GM23338 (cell line): ENCODE data around the gene CPLANE2. TPM values are rescaled to one million over a fixed set of nuclear protein-coding genes. Genes with fewer than 3 reads are reported as not detected.

Experiments used
- ATAC-seq: fragments of 200-7000 bp; cut with Tn5 transposase; 3 replicates; pipeline ENCODE4 v1.9.1; 2020
- DNase-seq: peaks from one replicate; pipeline ENCODE4 v3.0.0-alpha.2; 2015; ENCODE audit warnings: low spot score
- H2AFZ ChIP-seq: fragments of 200-600 bp; sonication (generic); 2 replicates; pipeline ENCODE4 v1.8.0; 2016; ENCODE audit warnings: antibody characterized with exemption, mild to moderate bottlenecking, moderate library complexity
- H3F3A ChIP-seq: fragments of 200-600 bp; sonication (generic); replicated peaks from 2 replicates; pipeline ENCODE4 v1.8.0; 2017; ENCODE audit warnings: antibody characterized with exemption, mixed run types, low read depth
- H3K27ac ChIP-seq: fragments of 200-600 bp; sonication (generic); 2 replicates; pipeline ENCODE4 v1.6.1; 2016; ENCODE audit warnings: low read depth
- H3K27me3 ChIP-seq: fragments of 200-600 bp; sonication (generic); 2 replicates; pipeline ENCODE4 v1.8.0; 2016; ENCODE audit warnings: mild to moderate bottlenecking, mixed run types, moderate library complexity; ENCODE audit not compliant: insufficient read depth
- H3K36me3 ChIP-seq: fragments of 200-600 bp; sonication (generic); 2 replicates; pipeline ENCODE4 v1.8.0; 2016; ENCODE audit warnings: mild to moderate bottlenecking; ENCODE audit not compliant: insufficient read depth
- H3K4me1 ChIP-seq: fragments of 200-600 bp; sonication (generic); 2 replicates; pipeline ENCODE4 v1.8.0; 2016; ENCODE audit warnings: mild to moderate bottlenecking, moderate library complexity; ENCODE audit not compliant: insufficient read depth
- H3K4me2 ChIP-seq: fragments of 200-600 bp; sonication (generic); 2 replicates; pipeline ENCODE4 v1.7.1; 2017; ENCODE audit warnings: mixed run types
- H3K4me3 ChIP-seq: fragments of 200-600 bp; sonication (generic); 2 replicates; pipeline ENCODE4 v1.6.1; 2016; ENCODE audit warnings: mixed run types
- H3K79me2 ChIP-seq: fragments of 200-600 bp; sonication (generic); replicated peaks from 2 replicates; pipeline ENCODE4 v1.8.0; 2017; ENCODE audit warnings: mild to moderate bottlenecking; ENCODE audit not compliant: insufficient read depth
- H3K9me2 ChIP-seq: fragments of 200-600 bp; sonication (generic); 2 replicates; pipeline ENCODE4 v1.8.0; 2017; ENCODE audit not compliant: insufficient read depth
- H4K20me1 ChIP-seq: fragments of 200-600 bp; sonication (generic); replicated peaks from 2 replicates; pipeline ENCODE4 v1.8.0; 2017; ENCODE audit warnings: mild to moderate bottlenecking; ENCODE audit not compliant: insufficient read depth
- H3K27ac Mint-ChIP-seq: 2 replicates; pipeline ENCODE4 v1.8.0; 2020; ENCODE audit warnings: inconsistent platforms, mild to moderate bottlenecking, moderate library complexity, mixed read lengths
- H3K27me3 Mint-ChIP-seq: 3 replicates; pipeline ENCODE4 v1.8.0; 2022; ENCODE audit warnings: low read depth, mild to moderate bottlenecking, moderate library complexity, mixed read lengths, inconsistent platforms; ENCODE audit not compliant: insufficient read depth, poor library complexity
- H3K36me3 Mint-ChIP-seq: 3 replicates; pipeline ENCODE4 v1.8.0; 2021; ENCODE audit warnings: low read depth, mild to moderate bottlenecking, inconsistent platforms, moderate library complexity, mixed read lengths
- H3K4me1 Mint-ChIP-seq: 3 replicates; pipeline ENCODE4 v1.8.0; 2020; ENCODE audit warnings: mild to moderate bottlenecking, inconsistent platforms, mixed read lengths
- H3K4me3 Mint-ChIP-seq: 3 replicates; pipeline ENCODE4 v1.8.0; 2021; ENCODE audit warnings: moderate library complexity, mild to moderate bottlenecking, inconsistent platforms, mixed read lengths
- H3K9me3 Mint-ChIP-seq: 3 replicates; pipeline ENCODE4 v1.8.0; 2020; ENCODE audit warnings: moderate library complexity, mild to moderate bottlenecking, inconsistent platforms, mixed read lengths
- CTCF ChIP-seq, 2 experiments: fragments of 200-600 bp in 1 of 2; sonication (generic) in 1 of 2; conservative IDR thresholded peaks; 2 replicates each; pipeline versions ENCODE4 v1.5.1 to v1.6.1; 2016 to 2017; ENCODE audit warnings: antibody characterized with exemption in 2 of 2, low read depth in 2 of 2, mild to moderate bottlenecking in 2 of 2, moderate library complexity in 1 of 2
- JUNB ChIP-seq: IDR thresholded peaks from one replicate; pipeline ENCODE4 v1.6.1; 2016; ENCODE audit warnings: antibody characterized with exemption; ENCODE audit not compliant: unreplicated experiment
- NANOG ChIP-seq: IDR thresholded peaks from 2 replicates; pipeline ENCODE4 v1.6.1; 2016; ENCODE audit warnings: antibody characterized with exemption, borderline replicate concordance
- STAT1 ChIP-seq: IDR thresholded peaks from one replicate; pipeline ENCODE4 v1.6.1; 2016; ENCODE audit warnings: antibody characterized with exemption; ENCODE audit not compliant: unreplicated experiment
- ZNF331 ChIP-seq: fragments of 250-450 bp; sonication (Bioruptor Pico); IDR thresholded peaks from 2 replicates; pipeline ENCODE4 v1.5.0; 2020; ENCODE audit warnings: low read depth, mild to moderate bottlenecking, moderate library complexity
- ZNF462 ChIP-seq: fragments of 250-450 bp; sonication (Bioruptor Pico); IDR thresholded peaks from 2 replicates; pipeline ENCODE4 v1.5.0; 2020; ENCODE audit warnings: mild to moderate bottlenecking, moderate library complexity
- polyA plus RNA-seq: library from polyadenylated mRNA; unstranded; fragments of >200 nt; fragmentation: Nextera tagmentation; extraction: Ambion mirVana; gene quantifications from 2 replicates; pipeline ENCODE4 v1.2.1, GENCODE V29; 2016
- total RNA-seq: library from RNA; depleted of rRNA; stranded (reverse); fragments of >200 nt; shearing (Covaris generic); gene quantifications from 2 replicates; pipeline ENCODE4 v1.2.3, GENCODE V29; 2014
- TF ChIP-seq, protein P1 (sequence below): IDR thresholded peaks from 2 replicates; pipeline ENCODE4 v1.6.1; 2016; ENCODE audit warnings: antibody characterized with exemption
- TF ChIP-seq, protein P2 (sequence below): IDR thresholded peaks from one replicate; pipeline ENCODE4 v1.6.1; 2018; ENCODE audit warnings: antibody characterized with exemption; ENCODE audit not compliant: unreplicated experiment

The CPLANE2 gene
- total and polyA plus RNA-seq, 2 experiments from 2014 or later, result 0.44 to 1.8 TPM

GRCh38 chr1:16211824-16212223 lies 25.2 kb downstream of the CPLANE2 start:
- Mint-ChIP-seq H3K27ac (peak overlapping the region; percentile 40), H3K36me3 (peaks cover 3% of the 10 kb centered on the region; the same call in 1 of the 3 replicates), H3K4me3 (peak overlapping the region; percentile 81), H3K9me3 (no peaks in the 10 kb centered on the region), H3K4me1 (peaks cover 52% of the 10 kb centered on the region), H3K27me3 (peaks cover 21% of the 10 kb centered on the region)
- H4K20me1 ChIP-seq, result no peaks in the 10 kb centered on the region; the same call in 1 of the 2 replicates
- H2AFZ ChIP-seq, result no peak overlapping the region
- peak overlapping the region; percentile 70 for H3K4me3 ChIP-seq
- DNase-seq (no peak), ATAC-seq (no peak)
- H3K4me1 ChIP-seq, result peaks cover 53% of the 10 kb centered on the region
- no peaks in the 10 kb centered on the region for H3K36me3 ChIP-seq
- H3F3A ChIP-seq, result peaks cover 11% of the 10 kb centered on the region; the same call in 1 of the 2 replicates
- peak overlapping the region; percentile 94 for H3K4me2 ChIP-seq
- peaks cover 30% of the 10 kb centered on the region for H3K79me2 ChIP-seq
- no peaks in the 10 kb centered on the region for H3K9me2 ChIP-seq
- peaks cover 5% of the 10 kb centered on the region for H3K27me3 ChIP-seq
- TF ChIP-seq STAT1 (no peak), ZNF462 (no peak)
- H3K27ac ChIP-seq, result peak overlapping the region; percentile 56; the same call in 1 of the 2 replicates

DNA sequence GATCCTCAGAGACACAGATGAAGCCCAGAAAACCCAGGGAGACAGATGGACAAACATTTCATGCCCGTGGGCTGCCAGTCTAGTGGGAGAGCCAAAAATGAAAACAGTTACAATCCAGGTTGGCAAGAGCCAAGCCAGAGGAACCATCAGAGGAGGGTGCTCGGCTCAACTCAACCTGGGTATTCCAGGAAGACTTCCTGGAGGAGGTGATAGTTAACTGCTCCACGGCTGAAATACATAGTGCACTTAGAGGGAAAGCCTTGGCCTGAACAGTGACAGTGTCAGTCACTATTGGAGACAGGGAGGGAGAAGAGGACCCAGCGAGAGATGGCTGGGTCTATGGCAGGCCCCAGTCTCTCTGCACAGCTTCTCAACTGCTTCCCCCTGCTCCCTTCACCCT lies 26.4 kb downstream of the CPLANE2 start:
- H4K20me1 ChIP-seq, result no peaks in the 10 kb centered on the region; the same call in 1 of the 2 replicates
- H3K9me2 ChIP-seq, result no peaks in the 10 kb centered on the region
- Mint-ChIP-seq H3K27ac (peak overlapping the region; percentile 13; the same call in 1 of the 2 replicates), H3K9me3 (no peaks in the 10 kb centered on the region), H3K4me1 (peaks cover 52% of the 10 kb centered on the region), H3K36me3 (peaks cover 3% of the 10 kb centered on the region; the same call in 1 of the 3 replicates), H3K27me3 (peaks cover 17% of the 10 kb centered on the region), H3K4me3 (peak overlapping the region; percentile 81)
- DNase-seq, result no peak
- H2AFZ ChIP-seq, result no peak overlapping the region
- no peak overlapping the region for H3K27ac ChIP-seq
- H3K4me1 ChIP-seq, result peaks cover 44% of the 10 kb centered on the region
- 0 out of 2 replicates have a peak, but pooled peaks cover 7% of the 10 kb centered on the region for H3F3A ChIP-seq
- TF ChIP-seq NANOG (no peak), ZNF331 (CRISPR knock-in tag) (no peak), CTCF (conservative IDR thresholded peaks at IDR 0.05; ENCODE audit: low read depth in 2 of 2) (no peak), JUNB (no peak)
- TF ChIP-seq, protein P1, sequence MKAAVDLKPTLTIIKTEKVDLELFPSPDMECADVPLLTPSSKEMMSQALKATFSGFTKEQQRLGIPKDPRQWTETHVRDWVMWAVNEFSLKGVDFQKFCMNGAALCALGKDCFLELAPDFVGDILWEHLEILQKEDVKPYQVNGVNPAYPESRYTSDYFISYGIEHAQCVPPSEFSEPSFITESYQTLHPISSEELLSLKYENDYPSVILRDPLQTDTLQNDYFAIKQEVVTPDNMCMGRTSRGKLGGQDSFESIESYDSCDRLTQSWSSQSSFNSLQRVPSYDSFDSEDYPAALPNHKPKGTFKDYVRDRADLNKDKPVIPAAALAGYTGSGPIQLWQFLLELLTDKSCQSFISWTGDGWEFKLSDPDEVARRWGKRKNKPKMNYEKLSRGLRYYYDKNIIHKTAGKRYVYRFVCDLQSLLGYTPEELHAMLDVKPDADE, result no peak
- TF ChIP-seq, protein P2, sequence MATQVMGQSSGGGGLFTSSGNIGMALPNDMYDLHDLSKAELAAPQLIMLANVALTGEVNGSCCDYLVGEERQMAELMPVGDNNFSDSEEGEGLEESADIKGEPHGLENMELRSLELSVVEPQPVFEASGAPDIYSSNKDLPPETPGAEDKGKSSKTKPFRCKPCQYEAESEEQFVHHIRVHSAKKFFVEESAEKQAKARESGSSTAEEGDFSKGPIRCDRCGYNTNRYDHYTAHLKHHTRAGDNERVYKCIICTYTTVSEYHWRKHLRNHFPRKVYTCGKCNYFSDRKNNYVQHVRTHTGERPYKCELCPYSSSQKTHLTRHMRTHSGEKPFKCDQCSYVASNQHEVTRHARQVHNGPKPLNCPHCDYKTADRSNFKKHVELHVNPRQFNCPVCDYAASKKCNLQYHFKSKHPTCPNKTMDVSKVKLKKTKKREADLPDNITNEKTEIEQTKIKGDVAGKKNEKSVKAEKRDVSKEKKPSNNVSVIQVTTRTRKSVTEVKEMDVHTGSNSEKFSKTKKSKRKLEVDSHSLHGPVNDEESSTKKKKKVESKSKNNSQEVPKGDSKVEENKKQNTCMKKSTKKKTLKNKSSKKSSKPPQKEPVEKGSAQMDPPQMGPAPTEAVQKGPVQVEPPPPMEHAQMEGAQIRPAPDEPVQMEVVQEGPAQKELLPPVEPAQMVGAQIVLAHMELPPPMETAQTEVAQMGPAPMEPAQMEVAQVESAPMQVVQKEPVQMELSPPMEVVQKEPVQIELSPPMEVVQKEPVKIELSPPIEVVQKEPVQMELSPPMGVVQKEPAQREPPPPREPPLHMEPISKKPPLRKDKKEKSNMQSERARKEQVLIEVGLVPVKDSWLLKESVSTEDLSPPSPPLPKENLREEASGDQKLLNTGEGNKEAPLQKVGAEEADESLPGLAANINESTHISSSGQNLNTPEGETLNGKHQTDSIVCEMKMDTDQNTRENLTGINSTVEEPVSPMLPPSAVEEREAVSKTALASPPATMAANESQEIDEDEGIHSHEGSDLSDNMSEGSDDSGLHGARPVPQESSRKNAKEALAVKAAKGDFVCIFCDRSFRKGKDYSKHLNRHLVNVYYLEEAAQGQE, result no peak
- no peaks in the 10 kb centered on the region for H3K27me3 ChIP-seq
- no peak for ATAC-seq
- H3K36me3 ChIP-seq, result no peaks in the 10 kb centered on the region
- peak overlapping the region; percentile 70 for H3K4me3 ChIP-seq
- H3K79me2 ChIP-seq, result peaks cover 30% of the 10 kb centered on the region
- H3K4me2 ChIP-seq, result peak overlapping the region; percentile 94
